ENCODE results near the gene GCSH.

The GCSH gene

DNA sequence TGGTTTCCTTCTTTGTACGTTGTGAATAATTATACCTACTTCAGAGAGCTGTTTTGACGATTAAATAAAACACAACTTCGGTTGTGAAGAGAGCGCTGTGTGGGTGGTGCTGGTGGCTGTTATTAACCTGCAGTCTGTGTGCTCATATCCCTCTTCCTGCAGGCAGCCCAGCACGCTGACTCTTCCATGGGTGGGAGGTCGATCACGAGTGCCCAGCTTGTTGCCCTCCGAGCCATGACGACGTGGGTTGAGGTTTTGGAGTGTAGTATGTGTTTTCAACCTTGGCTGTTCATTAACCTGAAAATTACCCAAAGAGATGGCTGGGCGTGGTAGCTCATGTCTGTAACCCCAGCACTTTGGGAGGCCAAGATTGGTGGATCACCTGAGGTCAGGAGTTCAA is 11.3 kb upstream of the GCSH start:
- TF ChIP-seq, protein P1, sequence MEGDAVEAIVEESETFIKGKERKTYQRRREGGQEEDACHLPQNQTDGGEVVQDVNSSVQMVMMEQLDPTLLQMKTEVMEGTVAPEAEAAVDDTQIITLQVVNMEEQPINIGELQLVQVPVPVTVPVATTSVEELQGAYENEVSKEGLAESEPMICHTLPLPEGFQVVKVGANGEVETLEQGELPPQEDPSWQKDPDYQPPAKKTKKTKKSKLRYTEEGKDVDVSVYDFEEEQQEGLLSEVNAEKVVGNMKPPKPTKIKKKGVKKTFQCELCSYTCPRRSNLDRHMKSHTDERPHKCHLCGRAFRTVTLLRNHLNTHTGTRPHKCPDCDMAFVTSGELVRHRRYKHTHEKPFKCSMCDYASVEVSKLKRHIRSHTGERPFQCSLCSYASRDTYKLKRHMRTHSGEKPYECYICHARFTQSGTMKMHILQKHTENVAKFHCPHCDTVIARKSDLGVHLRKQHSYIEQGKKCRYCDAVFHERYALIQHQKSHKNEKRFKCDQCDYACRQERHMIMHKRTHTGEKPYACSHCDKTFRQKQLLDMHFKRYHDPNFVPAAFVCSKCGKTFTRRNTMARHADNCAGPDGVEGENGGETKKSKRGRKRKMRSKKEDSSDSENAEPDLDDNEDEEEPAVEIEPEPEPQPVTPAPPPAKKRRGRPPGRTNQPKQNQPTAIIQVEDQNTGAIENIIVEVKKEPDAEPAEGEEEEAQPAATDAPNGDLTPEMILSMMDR (IDR thresholded peaks at IDR 0.05): no peak
- H3K36me3 Mint-ChIP-seq (ENCODE audit: low read depth): no peaks in the 10 kb centered on the region
- peak overlapping the region; percentile 64 for H3K27ac Mint-ChIP-seq
- no peak for DNase-seq
- no peaks in the 10 kb centered on the region for H3K9me3 Mint-ChIP-seq
- H3K27me3 Mint-ChIP-seq (ENCODE audit: low read depth, poor library complexity): peaks cover 17% of the 10 kb centered on the region
- H3K4me1 Mint-ChIP-seq: peaks cover 17% of the 10 kb centered on the region
- no peak overlapping the region for H3K4me3 Mint-ChIP-seq

DNA sequence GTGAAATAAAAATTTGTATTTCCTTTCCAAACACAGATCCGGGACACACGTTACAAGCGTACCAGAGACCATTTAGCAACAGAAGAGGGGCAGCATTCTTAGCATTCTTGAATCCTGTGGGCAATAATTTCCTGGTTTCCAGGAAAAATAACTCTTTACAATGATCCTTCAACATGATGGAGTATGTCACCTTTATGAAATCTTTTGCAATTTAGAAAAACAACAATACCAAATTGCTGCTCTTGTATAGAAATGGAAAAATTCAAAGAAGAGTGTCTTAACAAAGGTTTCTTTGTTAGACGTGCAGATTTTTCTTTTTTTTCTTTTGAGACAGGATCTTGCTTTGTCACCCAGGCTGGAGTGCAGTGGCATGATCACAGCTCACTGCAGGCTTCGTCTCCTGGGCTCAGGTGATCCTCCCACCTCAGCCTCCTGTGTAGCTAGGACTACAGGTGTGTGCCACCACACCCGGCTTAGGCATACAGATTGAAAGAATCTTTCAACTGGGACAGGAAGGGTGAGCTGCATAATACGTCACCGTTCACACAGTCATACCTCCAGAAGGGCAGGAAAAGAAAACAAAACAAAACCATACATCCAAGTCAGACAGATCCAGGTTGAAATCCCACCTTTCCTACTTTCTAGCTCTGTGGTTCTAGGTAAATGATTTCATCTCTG is 10.8 kb upstream of the GCSH start:
- TF ChIP-seq, protein P1 (IDR thresholded peaks at IDR 0.05): no peak
- Mint-ChIP-seq H3K9me3 (no peaks in the 10 kb centered on the region), H3K27me3 (ENCODE audit: low read depth, poor library complexity) (peaks cover 15% of the 10 kb centered on the region), H3K4me1 (peaks cover 17% of the 10 kb centered on the region), H3K27ac (peak overlapping the region; percentile 64), H3K36me3 (ENCODE audit: low read depth) (no peaks in the 10 kb centered on the region), H3K4me3 (no peak overlapping the region)
- no peak for DNase-seq

GRCh38 chr16:81105946-81106345 is 9.8 kb upstream of the GCSH start:
- Mint-ChIP-seq H3K9me3 (no peaks in the 10 kb centered on the region), H3K36me3 (ENCODE audit: low read depth) (no peaks in the 10 kb centered on the region), H3K27ac (no peak overlapping the region), H3K4me3 (no peak overlapping the region), H3K4me1 (peaks cover 17% of the 10 kb centered on the region), H3K27me3 (ENCODE audit: low read depth, poor library complexity) (peaks cover 15% of the 10 kb centered on the region)
- no peak for DNase-seq
- TF ChIP-seq, protein P1 (IDR thresholded peaks at IDR 0.05): no peak

DNA sequence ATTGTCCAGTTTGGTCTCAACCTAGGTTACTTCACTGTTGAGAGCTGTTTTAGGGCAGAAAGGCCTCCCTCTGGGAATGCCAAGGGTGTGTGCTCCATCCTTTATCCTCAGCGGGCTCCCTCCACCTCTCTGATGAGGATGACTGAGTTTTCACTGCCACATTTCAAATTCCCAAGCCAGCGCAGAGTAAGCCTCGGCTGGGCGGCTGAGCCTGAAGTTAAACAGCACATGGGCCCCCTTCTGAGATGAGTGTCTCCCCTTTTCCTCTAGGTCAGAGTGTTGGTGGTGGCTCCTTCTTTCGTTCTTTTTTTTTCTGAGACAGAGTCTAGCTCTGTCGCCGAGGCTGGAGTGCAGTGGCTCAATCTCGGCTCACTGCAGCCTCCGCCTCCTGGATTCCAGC is 5.5 kb upstream of the GCSH start:
- Mint-ChIP-seq H3K27ac (no peak overlapping the region), H3K4me3 (no peak overlapping the region), H3K36me3 (ENCODE audit: low read depth) (no peaks in the 10 kb centered on the region), H3K9me3 (peaks cover under 1% of the 10 kb centered on the region), H3K27me3 (ENCODE audit: low read depth, poor library complexity) (no peaks in the 10 kb centered on the region), H3K4me1 (peaks cover under 1% of the 10 kb centered on the region)
- TF ChIP-seq, protein P1 (IDR thresholded peaks at IDR 0.05): no peak
- no peak for DNase-seq

DNA sequence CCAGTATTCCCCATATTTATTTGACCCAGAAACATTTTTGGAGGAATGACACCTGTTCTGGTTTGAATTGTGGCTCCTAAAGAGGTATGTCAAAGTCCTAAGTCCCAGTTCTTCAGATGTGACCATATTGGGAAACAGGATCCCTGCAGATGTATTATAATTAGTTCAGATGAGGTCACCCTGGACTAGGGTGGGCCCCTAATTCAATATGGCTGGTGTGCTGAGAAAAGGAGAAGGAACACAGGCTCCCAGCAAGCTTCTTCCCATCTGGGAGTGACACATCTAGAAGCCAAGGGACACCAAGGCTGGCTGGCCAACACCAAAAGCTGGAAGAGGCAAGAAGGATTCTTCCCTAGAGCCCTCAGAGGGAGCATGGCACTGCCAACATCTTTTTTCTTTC is 3.8 kb upstream of the GCSH start:
- TF ChIP-seq, protein P1 (IDR thresholded peaks at IDR 0.05): no peak
- H3K9me3 Mint-ChIP-seq: peaks cover 4% of the 10 kb centered on the region
- H3K36me3 Mint-ChIP-seq (ENCODE audit: low read depth): no peaks in the 10 kb centered on the region
- no peak overlapping the region for H3K4me3 Mint-ChIP-seq
- DNase-seq: no peak
- H3K27ac Mint-ChIP-seq: no peak overlapping the region
- peaks cover 11% of the 10 kb centered on the region for H3K4me1 Mint-ChIP-seq
- no peaks in the 10 kb centered on the region for H3K27me3 Mint-ChIP-seq (ENCODE audit: low read depth, poor library complexity)

GRCh38 chr16:81097230-81097629 is 1.0 kb upstream of the GCSH start:
- H3K9me3 Mint-ChIP-seq: peaks cover 4% of the 10 kb centered on the region
- H3K27me3 Mint-ChIP-seq (ENCODE audit: low read depth, poor library complexity): no peaks in the 10 kb centered on the region
- peaks cover 27% of the 10 kb centered on the region for H3K4me1 Mint-ChIP-seq
- H3K27ac Mint-ChIP-seq: no peak overlapping the region
- DNase-seq: no peak
- TF ChIP-seq, protein P1 (IDR thresholded peaks at IDR 0.05): no peak
- H3K36me3 Mint-ChIP-seq (ENCODE audit: low read depth): peaks cover 5% of the 10 kb centered on the region
- no peak overlapping the region for H3K4me3 Mint-ChIP-seq

Data from nephron progenitor cell (in vitro differentiated cells).